Measurements from ENCODE around the gene SEMA4F.

SEMA4F gene

GRCh38 chr2:74668087-74668486 is 14.0 kb downstream of the SEMA4F start:
- DNase-seq, result no peak

- DNase-seq, result no peak
Measured at GRCh38 chr2:74670263-74670662, 16.2 kb downstream of the SEMA4F start.

GRCh38 chr2:74671479-74671878 is 17.4 kb downstream of the SEMA4F start:
- no peak for DNase-seq

GRCh38 chr2:74673826-74674528 is 19.9 kb downstream of the SEMA4F start:
- no peak for DNase-seq

GRCh38 chr2:74675090-74675489 is 21.0 kb downstream of the SEMA4F start:
- DNase-seq, result no peak

GRCh38 chr2:74676331-74676730 is 22.3 kb downstream of the SEMA4F start:
- DNase-seq, result no peak

DNA sequence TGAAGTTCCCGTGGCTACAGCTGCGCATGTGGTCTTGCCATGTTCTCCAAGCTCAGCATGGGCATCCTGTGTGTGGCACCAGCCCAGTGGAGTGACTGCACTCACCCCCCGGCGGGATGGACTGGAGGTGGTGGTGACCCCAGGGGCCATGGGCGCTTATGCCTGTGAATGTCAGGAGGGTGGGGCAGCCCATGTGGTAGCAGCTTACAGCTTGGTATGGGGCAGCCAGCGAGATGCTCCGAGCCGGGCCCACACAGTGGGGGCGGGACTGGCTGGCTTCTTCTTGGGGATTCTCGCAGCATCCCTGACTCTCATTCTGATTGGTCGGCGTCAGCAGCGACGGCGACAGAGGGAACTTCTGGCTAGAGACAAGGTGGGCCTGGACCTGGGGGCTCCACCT is 25.6 kb downstream of the SEMA4F start:
- no peak for DNase-seq

- no peak for DNase-seq
Measured at GRCh38 chr2:74682501-74682900, 28.5 kb downstream of the SEMA4F start.

GRCh38 chr2:74685408-74685807 is 31.4 kb downstream of the SEMA4F start:
- no peak for DNase-seq

GRCh38 chr2:74688881-74689280 is 34.8 kb downstream of the SEMA4F start:
- DNase-seq, result no peak

DNA sequence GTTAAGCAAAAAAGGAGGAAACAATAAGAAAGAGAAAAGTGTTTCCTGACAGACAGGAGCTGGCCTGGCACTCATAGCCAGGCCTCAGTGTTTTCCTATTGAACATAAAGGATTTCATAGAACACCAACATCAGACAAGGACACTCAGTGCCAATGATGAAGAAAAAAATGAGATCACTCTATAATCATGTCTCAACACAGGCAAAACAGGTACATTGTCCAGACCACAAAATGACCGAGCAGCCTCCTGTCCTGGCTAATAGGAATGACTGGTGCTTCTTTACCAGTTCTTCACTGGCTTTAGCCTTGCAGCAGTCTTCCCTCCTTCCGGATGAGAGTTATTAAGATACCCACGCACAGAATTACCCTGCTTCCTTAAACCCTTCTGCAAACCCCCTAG is 35.6 kb downstream of the SEMA4F start:
- no peak for DNase-seq

DNA sequence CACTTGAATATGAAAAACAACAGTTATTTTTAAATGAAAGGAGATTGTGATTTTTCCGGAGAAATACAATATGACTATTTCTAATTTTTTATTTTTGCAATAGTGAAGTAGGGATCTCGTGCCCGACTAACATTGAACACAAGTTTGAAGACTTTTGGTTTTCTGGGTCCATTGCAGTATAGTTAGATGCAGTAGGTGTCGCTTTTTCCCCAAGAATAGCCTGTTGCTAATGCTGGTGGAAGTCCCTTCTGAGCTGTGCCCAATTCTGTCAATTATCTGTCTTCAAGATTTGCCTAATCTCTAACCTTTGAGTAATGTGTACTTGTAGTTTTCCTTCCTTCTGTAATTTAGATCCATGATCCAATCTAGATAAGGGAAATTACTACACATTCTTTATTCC is 36.5 kb downstream of the SEMA4F start:
- no peak for DNase-seq

GRCh38 chr2:74691929-74692328 is 37.9 kb downstream of the SEMA4F start:
- no peak for DNase-seq

GRCh38 chr2:74693213-74693612 is 39.2 kb downstream of the SEMA4F start:
- DNase-seq, result no peak

DNA sequence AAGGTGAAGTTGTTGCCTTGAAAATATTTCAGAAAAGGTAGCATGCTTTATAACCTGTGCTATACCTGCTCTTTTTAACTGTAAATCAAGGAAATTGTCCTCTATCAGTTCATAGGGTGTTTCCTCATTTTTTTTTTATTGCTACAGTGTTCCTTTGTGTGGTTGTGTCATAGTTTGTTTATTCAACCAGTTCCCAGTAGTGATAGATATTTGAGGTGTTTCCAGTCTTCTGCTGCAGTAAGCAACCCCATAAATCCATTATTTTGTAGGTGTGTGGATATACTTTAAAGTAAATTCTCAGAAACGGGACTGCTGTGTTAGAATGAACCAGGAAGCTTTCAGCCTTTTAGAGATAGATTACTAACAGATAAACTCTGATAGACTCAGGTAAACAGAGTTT is 39.6 kb downstream of the SEMA4F start:
- DNase-seq, result no peak

DNA sequence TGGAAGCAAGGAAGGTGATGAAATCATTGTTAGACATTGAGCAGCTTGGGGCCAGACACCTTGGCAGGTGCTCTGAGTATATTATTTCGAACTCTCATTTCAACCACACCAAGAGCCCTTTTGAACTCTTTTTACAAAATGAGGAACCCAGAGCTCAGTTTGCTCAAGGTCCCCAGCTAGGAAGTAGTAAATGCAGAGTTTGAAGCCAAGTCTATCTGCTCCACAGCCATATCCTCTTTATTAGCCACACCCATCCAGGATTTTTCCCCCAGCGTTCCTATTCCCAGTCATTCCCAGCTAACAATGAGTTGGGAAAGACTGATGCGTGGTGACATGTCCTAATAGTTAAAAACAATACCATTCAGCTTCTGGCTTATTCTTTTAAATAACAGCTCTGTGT is 40.2 kb downstream of the SEMA4F start:
- DNase-seq, result no peak

DNA sequence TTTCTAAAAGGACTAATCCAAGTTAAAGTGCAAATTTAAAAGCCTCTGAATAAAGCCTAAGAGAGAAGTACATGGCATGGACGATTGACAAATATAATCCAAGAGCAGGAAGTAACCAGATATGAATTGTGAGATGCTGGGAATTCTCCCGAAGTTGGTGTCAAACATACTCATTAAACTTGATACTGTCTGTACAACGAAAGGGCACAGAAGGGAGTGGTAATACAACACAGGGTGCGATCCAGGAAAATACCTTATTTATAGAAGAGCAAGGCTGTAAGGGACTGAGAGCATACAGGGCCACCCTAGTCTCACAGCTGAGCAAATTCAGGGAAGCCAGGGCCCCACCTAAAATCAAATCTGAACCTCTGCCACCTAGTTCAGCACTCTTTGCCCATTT is 41.6 kb downstream of the SEMA4F start:
- DNase-seq, result no peak

- no peak for DNase-seq
Measured at GRCh38 chr2:74696829-74697228, 42.8 kb downstream of the SEMA4F start.

DNA sequence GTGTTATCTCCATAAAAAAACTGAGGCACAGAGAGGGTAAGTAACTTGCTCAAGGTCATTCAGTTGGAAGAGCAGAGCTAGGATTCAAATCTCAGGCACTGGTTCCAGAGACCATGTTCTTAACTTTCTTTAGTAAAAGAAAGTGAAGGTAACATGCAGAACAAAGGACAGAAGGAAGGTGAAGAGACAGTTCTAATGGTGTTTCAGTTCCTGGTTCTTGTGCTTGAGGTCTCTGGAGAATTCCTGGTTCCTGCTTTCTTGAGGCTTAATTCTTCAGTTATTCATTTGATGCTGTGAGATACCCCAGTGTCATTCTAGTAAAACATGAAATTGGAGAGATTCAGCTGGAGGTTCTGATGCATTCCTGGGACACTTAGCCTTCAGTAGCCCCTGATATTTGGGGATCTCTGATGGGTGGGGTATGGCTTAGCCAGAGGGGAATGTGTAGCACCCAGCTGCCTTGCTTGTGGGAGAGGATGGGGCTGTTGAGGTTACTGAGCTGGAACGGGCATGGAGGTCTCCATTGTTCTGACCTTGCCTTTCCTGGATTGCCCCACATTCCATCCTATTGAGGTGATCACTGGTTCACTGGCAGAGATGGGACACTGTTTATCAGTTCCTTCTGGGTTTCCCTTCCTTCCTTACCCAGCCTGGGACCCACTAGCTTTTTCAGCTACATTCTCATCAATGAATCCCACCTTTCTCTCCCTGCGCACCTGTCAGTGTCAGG is 46.8 kb downstream of the SEMA4F start:
- DNase-seq, result no peak

- DNase-seq, result no peak
Measured at GRCh38 chr2:74702001-74702715, 48.1 kb downstream of the SEMA4F start.

GRCh38 chr2:74703373-74703772 is 49.3 kb downstream of the SEMA4F start:
- DNase-seq, result no peak

- no peak for DNase-seq
Measured at GRCh38 chr2:74704216-74704615, 50.2 kb downstream of the SEMA4F start.

DNA sequence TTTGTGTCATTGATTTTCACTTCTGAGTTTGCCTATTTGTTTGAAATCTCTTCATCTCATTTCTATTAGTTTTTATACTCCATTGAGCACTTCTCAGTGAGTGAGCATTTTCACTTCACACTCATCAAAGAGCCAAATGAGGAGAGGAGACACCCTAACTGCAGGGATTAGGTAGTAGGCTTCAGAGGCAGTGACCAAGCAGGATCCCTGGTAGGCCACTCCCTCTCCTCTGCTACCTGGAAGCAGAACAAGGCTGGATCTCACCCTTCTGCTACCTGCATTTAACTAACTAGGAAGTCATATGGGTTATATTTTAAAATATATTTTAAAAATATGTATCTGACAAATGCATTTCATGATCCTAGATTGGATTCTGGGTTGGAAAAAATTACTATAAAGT is 52.7 kb downstream of the SEMA4F start:
- DNase-seq, result no peak

DNA sequence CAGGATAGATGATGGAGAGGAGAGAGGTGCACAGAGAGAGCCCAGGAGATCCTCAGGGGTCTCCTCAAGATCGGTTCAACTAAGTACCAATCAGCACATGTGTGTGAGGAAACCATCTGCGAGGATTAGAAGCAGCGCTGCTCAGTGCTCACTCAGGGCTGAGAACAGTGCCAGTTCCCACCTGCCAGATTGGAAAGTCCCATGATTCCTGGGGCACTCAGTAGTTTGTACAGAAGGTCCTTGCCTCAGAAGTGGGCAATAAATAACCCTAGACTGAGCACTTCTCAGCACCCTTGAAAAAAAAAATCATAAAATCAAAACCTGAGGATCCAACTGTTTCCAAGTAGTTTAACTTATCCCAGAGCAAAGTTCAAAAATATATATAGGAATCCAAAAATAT is 53.8 kb downstream of the SEMA4F start:
- no peak for DNase-seq
